Esophagus squamous epithelium (tissue), 5 donors: ENCODE measurements around the gene SPECC1L. TPM values are rescaled to one million over a fixed set of nuclear protein-coding genes. Genes with fewer than 3 reads are reported as not detected.

ENCODE experiments used
- DNase-seq: peaks from one replicate; lab custom pipeline; 2025; lab: John Stamatoyannopoulos, UW
- H3K27ac ChIP-seq, 4 donors: fragments of 200-600 bp; sonication (generic); one replicate each; pipeline ENCODE4 v1.5.1; 2016 to 2019; ENCODE audit warnings: mild to moderate bottlenecking in 1 of 4
- H3K27me3 ChIP-seq, 4 donors: fragments of 200-600 bp; sonication (generic); 1 replicate in 3 of 4; 2 replicates in 1 of 4; pipeline versions ENCODE4 v1.5.1 to v1.6.0; 2017 to 2021; ENCODE audit warnings: antibody characterized with exemption in 1 of 4
- H3K36me3 ChIP-seq, 3 donors: fragments of 200-600 bp; sonication (generic); one replicate each; pipeline ENCODE4 v1.5.1; 2016 to 2019
- H3K4me1 ChIP-seq, 3 donors: fragments of 200-600 bp; sonication (generic); one replicate each; pipeline ENCODE4 v1.5.1; 2017 to 2019
- H3K4me3 ChIP-seq, 4 donors: fragments of 200-600 bp; sonication (generic); 1 replicate in 3 of 4; 2 replicates in 1 of 4; pipeline ENCODE4 v1.5.1; 2016 to 2019; ENCODE audit warnings: mild to moderate bottlenecking in 2 of 4, moderate library complexity in 1 of 4
- H3K9me3 ChIP-seq, 3 donors: fragments of 200-600 bp; sonication (generic); one replicate each; pipeline ENCODE4 v1.5.1; 2016 to 2019
- POLR2A ChIP-seq, 4 donors: fragments of 450-650 bp; IDR thresholded peaks; one replicate each; pipeline ENCODE4 v1.6.1; 2017; ENCODE audit warnings: antibody characterized with exemption in 4 of 4, mild to moderate bottlenecking in 4 of 4, moderate library complexity in 3 of 4
- WGBS, 2 donors: methylation state at CpG; one replicate each; pipeline ENCODE4 v1.1.5; 2018; 5-methylcytosine and 5-hydroxymethylcytosine counted together
- intact Hi-C: fragments of 100-400 bp; cut with DNase I; formaldehyde crosslinking; loops from one replicate; pipeline ENCODE4 v1.15.0; 2022
- total RNA-seq, 4 donors: library from RNA; depleted of rRNA; stranded (reverse); fragments of >200 nt; gene quantifications; one replicate each; pipeline ENCODE4 v1.1.0, GENCODE V29; 2016
- TF ChIP-seq, protein P1 (sequence below), 6 experiments: fragments of 450-650 bp in 4 of 6; fragments of 200-600 bp in 2 of 6; sonication (generic) in 2 of 6; IDR thresholded peaks; one replicate each; pipeline ENCODE4 v1.5.1; 2016 to 2019; ENCODE audit warnings: antibody characterized with exemption in 6 of 6, mild to moderate bottlenecking in 4 of 6, moderate library complexity in 4 of 6
- donor health status: DM: yes; HTN: yes; CAD: no.

The SPECC1L gene
- total RNA-seq, 4 donors from 2014 or later = 21.4 to 31.9 (median 27.7) TPM

- Histone ChIP-seq H3K27ac (no peak overlapping the region), H3K27me3 (no peaks in the 10 kb centered on the region), H3K36me3 (peaks cover 0 to 13% (median 0%) of the 10 kb centered on the region in 3 donors), H3K4me3 (no peak overlapping the region), H3K4me1 (peaks cover 0 to 18% (median 5%) of the 10 kb centered on the region in 3 donors), H3K9me3 (no peaks in the 10 kb centered on the region)
- intact Hi-C loops = no loop called here
- WGBS, 2 donors = 83 to 90% methylated on average over 2 to 3 of the region's 18 CpGs
- TF ChIP-seq POLR2A (IDR thresholded peaks at IDR 0.05) = no peak
- TF ChIP-seq, protein P1, sequence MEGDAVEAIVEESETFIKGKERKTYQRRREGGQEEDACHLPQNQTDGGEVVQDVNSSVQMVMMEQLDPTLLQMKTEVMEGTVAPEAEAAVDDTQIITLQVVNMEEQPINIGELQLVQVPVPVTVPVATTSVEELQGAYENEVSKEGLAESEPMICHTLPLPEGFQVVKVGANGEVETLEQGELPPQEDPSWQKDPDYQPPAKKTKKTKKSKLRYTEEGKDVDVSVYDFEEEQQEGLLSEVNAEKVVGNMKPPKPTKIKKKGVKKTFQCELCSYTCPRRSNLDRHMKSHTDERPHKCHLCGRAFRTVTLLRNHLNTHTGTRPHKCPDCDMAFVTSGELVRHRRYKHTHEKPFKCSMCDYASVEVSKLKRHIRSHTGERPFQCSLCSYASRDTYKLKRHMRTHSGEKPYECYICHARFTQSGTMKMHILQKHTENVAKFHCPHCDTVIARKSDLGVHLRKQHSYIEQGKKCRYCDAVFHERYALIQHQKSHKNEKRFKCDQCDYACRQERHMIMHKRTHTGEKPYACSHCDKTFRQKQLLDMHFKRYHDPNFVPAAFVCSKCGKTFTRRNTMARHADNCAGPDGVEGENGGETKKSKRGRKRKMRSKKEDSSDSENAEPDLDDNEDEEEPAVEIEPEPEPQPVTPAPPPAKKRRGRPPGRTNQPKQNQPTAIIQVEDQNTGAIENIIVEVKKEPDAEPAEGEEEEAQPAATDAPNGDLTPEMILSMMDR (IDR thresholded peaks at IDR 0.05) = peak in 4 of 6 experiments; percentile 14 to 43 (median 29)
- no peak for DNase-seq
Observed at GRCh38 chr22:24230911-24231656, 39.5 kb upstream of the SPECC1L start.

- Histone ChIP-seq H3K36me3 (peaks cover 0 to 7% (median 0%) of the 10 kb centered on the region in 3 donors), H3K4me3 (no peak overlapping the region), H3K4me1 (peaks cover 0 to 18% (median 5%) of the 10 kb centered on the region in 3 donors), H3K27me3 (no peaks in the 10 kb centered on the region), H3K27ac (no peak overlapping the region), H3K9me3 (no peaks in the 10 kb centered on the region)
- TF ChIP-seq POLR2A (IDR thresholded peaks at IDR 0.05) = no peak
- TF ChIP-seq, protein P1 (IDR thresholded peaks at IDR 0.05) = no peak
- no peak for DNase-seq
- 91% methylated on average over 6 to 8 of the region's 9 CpGs for WGBS, 2 donors
- intact Hi-C loops = no loop called here
Observed at GRCh38 chr22:24231706-24232105, 38.9 kb upstream of the SPECC1L start.

GRCh38 chr22:24232124-24232523 is 38.5 kb upstream of the SPECC1L start:
- peaks cover 0 to 7% (median 0%) of the 10 kb centered on the region in 3 donors for H3K36me3 ChIP-seq
- no peak overlapping the region for H3K4me3 ChIP-seq
- intact Hi-C loops = no loop called here
- peaks cover 0 to 18% (median 5%) of the 10 kb centered on the region in 3 donors for H3K4me1 ChIP-seq
- H3K27ac ChIP-seq = no peak overlapping the region
- H3K27me3 ChIP-seq = no peaks in the 10 kb centered on the region
- no CpG with 5 or more reads among the region's 6 CpGs for WGBS, 2 donors
- TF ChIP-seq, protein P1 (IDR thresholded peaks at IDR 0.05) = no peak
- no peak for TF ChIP-seq POLR2A (IDR thresholded peaks at IDR 0.05)
- H3K9me3 ChIP-seq = no peaks in the 10 kb centered on the region
- DNase-seq = no peak

GRCh38 chr22:24232725-24233124 is 37.9 kb upstream of the SPECC1L start:
- peaks cover 0 to 18% (median 5%) of the 10 kb centered on the region in 3 donors for H3K4me1 ChIP-seq
- 90 to 100% methylated on average over 4 to 9 of the region's 15 CpGs for WGBS, 2 donors
- DNase-seq = no peak
- no peaks in the 10 kb centered on the region for H3K27me3 ChIP-seq
- no peak overlapping the region for H3K27ac ChIP-seq
- no peaks in the 10 kb centered on the region for H3K9me3 ChIP-seq
- H3K36me3 ChIP-seq = peaks cover 0 to 7% (median 0%) of the 10 kb centered on the region in 3 donors
- H3K4me3 ChIP-seq = no peak overlapping the region
- TF ChIP-seq, protein P1 (IDR thresholded peaks at IDR 0.05) = no peak
- no peak for TF ChIP-seq POLR2A (IDR thresholded peaks at IDR 0.05)
- intact Hi-C loops = no loop called here

- Histone ChIP-seq H3K4me1 (peaks cover 0 to 18% (median 5%) of the 10 kb centered on the region in 3 donors), H3K36me3 (peaks cover 0 to 7% (median 0%) of the 10 kb centered on the region in 3 donors), H3K4me3 (no peak overlapping the region), H3K9me3 (no peaks in the 10 kb centered on the region), H3K27me3 (no peaks in the 10 kb centered on the region), H3K27ac (no peak overlapping the region)
- no peak for DNase-seq
- 90 to 98% methylated on average over 2 to 9 of the region's 13 CpGs for WGBS, 2 donors
- intact Hi-C loops = no loop called here
- no peak for TF ChIP-seq POLR2A (IDR thresholded peaks at IDR 0.05)
- TF ChIP-seq, protein P1 (IDR thresholded peaks at IDR 0.05) = no peak
Observed at GRCh38 chr22:24233235-24233634, 37.4 kb upstream of the SPECC1L start.
